Measurements from ENCODE around the gene MYOG.

MYOG gene

GRCh38 chr1:203103829-203104495, 18.1 kb upstream of the MYOG start:
- no peak overlapping the region for H3K9ac ChIP-seq (ENCODE audit: insufficient read length)
- TF ChIP-seq EZH2 (IDR thresholded peaks at IDR 0.05) (no peak), FOXP2 (optimal IDR thresholded peaks at IDR 0.05; ENCODE audit: control extremely low read depth, extremely low read length, insufficient read depth) (no peak), POLR2AphosphoS5 (IDR thresholded peaks at IDR 0.05; ENCODE audit: borderline replicate concordance, low read depth, low read length) (no peak)

GRCh38 chr1:203103216-203103615, 17.4 kb upstream of the MYOG start:
- H3K27ac ChIP-seq, result no peak overlapping the region
- H3K9ac ChIP-seq (ENCODE audit: insufficient read length), result no peak overlapping the region
- H3K9me3 ChIP-seq (ENCODE audit: low read depth, low read length), result peaks cover 5% of the 10 kb centered on the region; the same call in 1 of the 2 replicates
- no peak for TF ChIP-seq FOXP2 (optimal IDR thresholded peaks at IDR 0.05; ENCODE audit: control extremely low read depth, extremely low read length, insufficient read depth)
- no peak for TF ChIP-seq POLR2AphosphoS5 (IDR thresholded peaks at IDR 0.05; ENCODE audit: borderline replicate concordance, low read depth, low read length)
- TF ChIP-seq EZH2 (IDR thresholded peaks at IDR 0.05), result no peak
- no peak for DNase-seq (ENCODE audit: low read depth, low spot score)
- no peaks in the 10 kb centered on the region for H3K36me3 ChIP-seq (ENCODE audit: insufficient read depth, low read length)
- H3K4me3 ChIP-seq, result no peak overlapping the region

More at GRCh38 chr1:203103829-203104495, 18.1 kb upstream of the MYOG start:
- H3K4me3 ChIP-seq, result no peak overlapping the region
- H3K27ac ChIP-seq, result no peak overlapping the region
- no peak for DNase-seq (ENCODE audit: low read depth, low spot score)
- no peaks in the 10 kb centered on the region for H3K36me3 ChIP-seq (ENCODE audit: insufficient read depth, low read length)
- H3K9me3 ChIP-seq (ENCODE audit: low read depth, low read length), result peaks cover 5% of the 10 kb centered on the region; the same call in 1 of the 2 replicates

GRCh38 chr1:203101813-203102634, 16.2 kb upstream of the MYOG start:
- no peak overlapping the region for H3K9ac ChIP-seq (ENCODE audit: insufficient read length)
- no peaks in the 10 kb centered on the region for H3K36me3 ChIP-seq (ENCODE audit: insufficient read depth, low read length)
- no peak for DNase-seq (ENCODE audit: low read depth, low spot score)
- H3K4me3 ChIP-seq, result no peak overlapping the region
- H3K9me3 ChIP-seq (ENCODE audit: low read depth, low read length), result peaks cover 5% of the 10 kb centered on the region; the same call in 1 of the 2 replicates
- TF ChIP-seq POLR2AphosphoS5 (IDR thresholded peaks at IDR 0.05; ENCODE audit: borderline replicate concordance, low read depth, low read length), result no peak
- TF ChIP-seq EZH2 (IDR thresholded peaks at IDR 0.05), result no peak
- no peak for TF ChIP-seq FOXP2 (optimal IDR thresholded peaks at IDR 0.05; ENCODE audit: control extremely low read depth, extremely low read length, insufficient read depth)
- H3K27ac ChIP-seq, result no peak overlapping the region

DNA sequence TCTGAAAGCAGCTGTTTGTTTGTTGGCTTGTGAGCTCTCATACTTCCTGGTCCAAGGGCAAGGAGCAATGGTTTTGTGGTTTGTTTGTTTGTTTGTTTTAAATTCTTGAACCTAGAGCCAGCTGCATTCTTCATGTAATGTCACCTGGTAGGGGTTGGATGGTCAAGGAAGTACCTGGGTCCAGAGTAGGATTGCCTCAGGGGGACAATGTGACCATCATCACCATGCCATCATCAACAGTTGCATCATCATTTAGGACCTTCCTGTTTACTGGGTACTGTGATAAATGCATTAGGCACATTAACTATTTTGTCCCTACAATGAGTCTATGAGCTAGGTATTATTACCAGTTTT, 14.7 kb upstream of the MYOG start:
- Histone ChIP-seq H3K36me3 (ENCODE audit: insufficient read depth, low read length) (no peaks in the 10 kb centered on the region), H3K4me3 (no peak overlapping the region), H3K9ac (ENCODE audit: insufficient read length) (no peak overlapping the region), H3K9me3 (ENCODE audit: low read depth, low read length) (peaks cover 5% of the 10 kb centered on the region; the same call in 1 of the 2 replicates), H3K27ac (no peak overlapping the region)
- DNase-seq (ENCODE audit: low read depth, low spot score), result no peak
- TF ChIP-seq POLR2AphosphoS5 (IDR thresholded peaks at IDR 0.05; ENCODE audit: borderline replicate concordance, low read depth, low read length), result no peak
- no peak for TF ChIP-seq EZH2 (IDR thresholded peaks at IDR 0.05)
- TF ChIP-seq FOXP2 (optimal IDR thresholded peaks at IDR 0.05; ENCODE audit: control extremely low read depth, extremely low read length, insufficient read depth), result no peak

- Histone ChIP-seq H3K9ac (ENCODE audit: insufficient read length) (no peak overlapping the region), H3K4me3 (no peak overlapping the region), H3K9me3 (ENCODE audit: low read depth, low read length) (peaks cover 4% of the 10 kb centered on the region; the same call in 1 of the 2 replicates), H3K27ac (no peak overlapping the region), H3K36me3 (ENCODE audit: insufficient read depth, low read length) (no peaks in the 10 kb centered on the region)
- TF ChIP-seq FOXP2 (optimal IDR thresholded peaks at IDR 0.05; ENCODE audit: control extremely low read depth, extremely low read length, insufficient read depth) (no peak), EZH2 (IDR thresholded peaks at IDR 0.05) (no peak)
- no peak for DNase-seq (ENCODE audit: low read depth, low spot score)
Observed at GRCh38 chr1:203099805-203100515, 14.1 kb upstream of the MYOG start.

DNA sequence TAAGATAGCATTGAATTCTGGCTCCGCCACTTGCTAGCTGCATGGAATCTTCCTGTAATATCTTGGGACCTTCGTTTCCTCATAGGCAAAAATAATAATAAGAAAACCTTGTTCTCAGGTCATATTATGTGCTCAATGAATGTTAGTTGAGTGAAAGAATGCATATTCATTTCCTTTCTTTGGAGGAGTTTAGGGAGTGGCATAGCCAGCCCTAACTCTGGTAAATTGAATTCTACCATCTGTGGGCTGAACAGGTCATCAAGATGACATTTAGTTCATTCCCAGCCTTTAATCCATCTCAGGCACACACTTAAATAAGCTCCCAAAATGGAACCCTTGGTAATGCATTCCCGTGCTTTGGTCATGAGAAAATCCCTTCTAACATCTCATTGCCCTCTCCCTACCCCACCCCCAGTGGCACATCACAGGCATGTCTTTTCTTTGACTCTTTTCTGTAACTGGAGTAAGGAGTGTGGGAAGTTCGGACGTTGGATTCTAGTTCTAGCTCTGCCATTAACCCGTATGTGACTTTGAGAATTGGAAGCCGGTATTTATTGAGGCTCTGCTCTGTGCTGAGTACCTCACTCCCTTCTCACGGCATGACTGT, 13.2 kb upstream of the MYOG start:
- DNase-seq (ENCODE audit: low read depth, low spot score), result no peak
- TF ChIP-seq FOXP2 (optimal IDR thresholded peaks at IDR 0.05; ENCODE audit: control extremely low read depth, extremely low read length, insufficient read depth), result no peak
- no peak for TF ChIP-seq EZH2 (IDR thresholded peaks at IDR 0.05)
- TF ChIP-seq POLR2AphosphoS5 (IDR thresholded peaks at IDR 0.05; ENCODE audit: borderline replicate concordance, low read depth, low read length), result no peak
- no peaks in the 10 kb centered on the region for H3K36me3 ChIP-seq (ENCODE audit: insufficient read depth, low read length)
- H3K4me3 ChIP-seq, result no peak overlapping the region
- H3K9me3 ChIP-seq (ENCODE audit: low read depth, low read length), result no peaks in the 10 kb centered on the region
- no peak overlapping the region for H3K9ac ChIP-seq (ENCODE audit: insufficient read length)
- H3K27ac ChIP-seq, result no peak overlapping the region

DNA sequence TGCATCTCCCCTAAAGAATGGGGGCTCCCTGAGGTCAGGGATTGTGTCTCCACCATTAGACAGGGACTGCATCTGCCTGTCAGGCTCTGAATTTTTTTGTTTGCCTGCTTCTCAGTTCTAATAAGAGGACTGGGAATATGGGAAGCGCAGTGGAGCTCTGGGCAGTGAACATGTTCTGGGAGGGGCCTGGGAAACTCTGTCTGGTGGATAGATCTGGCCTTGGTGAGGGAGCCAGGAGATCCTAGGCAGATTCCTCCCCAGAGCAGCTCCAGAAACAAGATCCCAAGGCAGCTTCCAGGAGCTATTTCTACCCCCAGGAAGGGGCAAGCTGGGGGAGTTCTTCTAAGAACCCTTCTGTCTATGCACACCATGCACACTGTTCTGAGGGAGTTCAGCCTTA, 12.6 kb upstream of the MYOG start:
- H3K9ac ChIP-seq (ENCODE audit: insufficient read length), result no peak overlapping the region
- H3K27ac ChIP-seq, result no peak overlapping the region
- no peaks in the 10 kb centered on the region for H3K9me3 ChIP-seq (ENCODE audit: low read depth, low read length)
- no peak for DNase-seq (ENCODE audit: low read depth, low spot score)
- no peaks in the 10 kb centered on the region for H3K36me3 ChIP-seq (ENCODE audit: insufficient read depth, low read length)
- TF ChIP-seq POLR2AphosphoS5 (IDR thresholded peaks at IDR 0.05; ENCODE audit: borderline replicate concordance, low read depth, low read length), result no peak
- no peak for TF ChIP-seq FOXP2 (optimal IDR thresholded peaks at IDR 0.05; ENCODE audit: control extremely low read depth, extremely low read length, insufficient read depth)
- TF ChIP-seq EZH2 (IDR thresholded peaks at IDR 0.05), result no peak
- no peak overlapping the region for H3K4me3 ChIP-seq

DNA sequence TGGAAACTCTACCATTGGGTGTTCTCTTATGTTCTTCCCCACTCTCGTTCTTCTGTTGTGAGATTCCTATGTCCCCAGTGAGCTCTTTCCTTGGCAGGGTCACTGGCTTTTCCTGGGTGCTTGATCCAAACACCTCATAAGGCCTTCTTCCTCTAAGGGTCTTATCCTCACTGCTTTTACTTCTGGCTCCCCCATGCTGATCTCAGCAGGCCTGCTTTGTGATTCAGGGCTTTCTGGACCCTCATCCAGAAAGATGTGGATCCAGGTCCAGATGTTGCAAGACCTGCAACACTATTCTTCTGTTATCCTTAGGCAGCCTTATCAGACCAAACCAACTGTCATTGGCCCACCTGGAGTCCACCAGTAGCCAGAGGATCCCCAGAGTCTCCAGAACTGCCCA, 11.2 kb upstream of the MYOG start:
- no peaks in the 10 kb centered on the region for H3K9me3 ChIP-seq (ENCODE audit: low read depth, low read length)

More for the DNA sequence above, 11.2 kb upstream of the MYOG start:
- H3K27ac ChIP-seq, result no peak overlapping the region
- no peaks in the 10 kb centered on the region for H3K36me3 ChIP-seq (ENCODE audit: insufficient read depth, low read length)
- no peak overlapping the region for H3K9ac ChIP-seq (ENCODE audit: insufficient read length)
- no peak overlapping the region for H3K4me3 ChIP-seq
- DNase-seq (ENCODE audit: low read depth, low spot score), result no peak
- TF ChIP-seq EZH2 (IDR thresholded peaks at IDR 0.05) (no peak), POLR2AphosphoS5 (IDR thresholded peaks at IDR 0.05; ENCODE audit: borderline replicate concordance, low read depth, low read length) (no peak), FOXP2 (optimal IDR thresholded peaks at IDR 0.05; ENCODE audit: control extremely low read depth, extremely low read length, insufficient read depth) (no peak)

Measured in SK-N-MC (cell line).